ENCODE measurements around the gene MAD1L1. TPM values are rescaled to one million over a fixed set of nuclear protein-coding genes. Genes with fewer than 3 reads are reported as not detected.

MAD1L1 gene
- total and polyA plus RNA-seq, 2 of the 8 experiments (the other 6 are each of a cell fraction or from before 2014, with no cell fraction given): 40.4 to 44.6 TPM

DNA sequence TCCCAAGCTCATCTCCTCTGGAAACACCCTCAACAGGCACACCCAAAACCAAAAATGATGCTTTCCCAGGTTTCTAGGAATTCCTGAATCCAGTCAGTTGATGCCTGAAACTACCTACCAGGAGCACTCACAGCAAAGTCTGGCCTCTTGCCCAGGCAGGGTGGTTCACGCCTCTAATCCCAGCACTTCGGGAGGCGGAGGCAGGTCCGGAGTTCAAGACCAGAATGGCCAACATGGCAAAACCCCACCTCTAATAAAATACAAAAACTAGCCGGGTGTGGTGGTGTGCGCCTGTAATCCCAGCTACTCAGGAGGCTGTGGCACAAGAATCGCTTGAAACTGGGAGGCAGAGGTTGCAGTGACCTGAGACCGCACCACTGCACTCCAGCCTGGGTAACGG lies 1.9 kb downstream of the MAD1L1 start:
- H4K20me1 ChIP-seq (replicated peaks in 1 of 2; ENCODE audit: control insufficient read depth in 1 of 2, insufficient read depth in 2 of 2, low read length in 2 of 2): peaks cover 3 to 12% of the 10 kb centered on the region in 2 experiments
- H3K9ac ChIP-seq (replicated peaks in 1 of 4; ENCODE audit: extremely low read depth in 1 of 4, low read depth in 3 of 4, low read length in 3 of 4): no peak overlapping the region
- no peak overlapping the region for H2AFZ ChIP-seq (ENCODE audit: low read length)
- H3K4ac ChIP-seq (replicated peaks; ENCODE audit: insufficient read length, low read depth, low read length): no peak overlapping the region
- 97% methylated on average over 9 of the region's 9 CpGs; no CpG with 5 or more reads in 1 of the 2 experiments for WGBS, 2 experiments (ENCODE audit: extremely low coverage in 1 of 2, insufficient coverage in 1 of 2, insufficient read length in 1 of 2, insufficient replicate concordance in 2 of 2, low coverage in 1 of 2, low lambda C conversion rate in 2 of 2, missing lambda C conversion rate in 1 of 2)
- H3K56ac ChIP-seq (replicated peaks; ENCODE audit: insufficient read length, low read depth, low read length): no peak overlapping the region
- H3K14ac ChIP-seq (ENCODE audit: insufficient read length): no peak overlapping the region
- H3K4me3 ChIP-seq (ENCODE audit: extremely low read depth in 1 of 4, insufficient read depth in 2 of 4, low read depth in 3 of 4, low read length in 4 of 4): no peak overlapping the region
- H4K91ac ChIP-seq (replicated peaks; ENCODE audit: insufficient read length, low read length): no peak overlapping the region
- peaks cover 8 to 47% of the 10 kb centered on the region in 2 experiments for H3K79me2 ChIP-seq (ENCODE audit: control insufficient read depth in 1 of 2, insufficient read depth in 2 of 2, low read length in 2 of 2)
- H3K27me3 ChIP-seq (replicated peaks in 1 of 4; ENCODE audit: control insufficient read depth in 3 of 4, extremely low read depth in 1 of 4, insufficient read depth in 3 of 4, low read length in 3 of 4): no peaks in the 10 kb centered on the region
- ChIA-PET CTCF (ENCODE audit: partially characterized antibody) (interaction anchor here (0.6 to 1.7 kb wide), 3 partner anchors 17 to 77 kb away, joined by 3 to 7 read pairs (median 3); no protein-coding TSS in a partner anchor), POLR2A (ENCODE audit: partially characterized antibody) (interaction anchor here (0.9 to 4.5 kb wide), 5 partner anchors 8 to 149 kb away, joined by 3 to 36 read pairs (median 3); partner anchors contain the start of genes MRM2 and NUDT1)
- H2BK120ac ChIP-seq (replicated peaks; ENCODE audit: low read depth, low read length): no peak overlapping the region
- H3K27ac ChIP-seq (ENCODE audit: low read depth, low read length): no peak overlapping the region
- H2BK15ac ChIP-seq (ENCODE audit: low read length): no peak overlapping the region
- H3K18ac ChIP-seq (ENCODE audit: extremely low read depth, low read length): no peak overlapping the region
- peaks cover 8 to 36% (median 25%) of the 10 kb centered on the region in 4 experiments; a peak in 7 of 8 replicates for H3K36me3 ChIP-seq (ENCODE audit: control insufficient read depth in 2 of 4, insufficient read depth in 4 of 4, low read length in 3 of 4)
- H3K23ac ChIP-seq (ENCODE audit: insufficient read length): no peak overlapping the region
- no peak overlapping the region for H2AK5ac ChIP-seq (ENCODE audit: low read depth, low read length)
- H2BK5ac ChIP-seq (ENCODE audit: low read depth, low read length): no peak overlapping the region
- no peak overlapping the region for H4K8ac ChIP-seq (ENCODE audit: extremely low read depth, insufficient read depth, low read length)
- H3K23me2 ChIP-seq (ENCODE audit: low read depth, low read length): peaks cover 8% of the 10 kb centered on the region; the same call in 1 of the 2 replicates
- no peak for DNase-seq (ENCODE audit: low read depth in 1 of 2, low spot score in 2 of 2)
- no peak overlapping the region for H4K5ac ChIP-seq (ENCODE audit: insufficient read length, low read depth, low read length)
- no peak for TF ChIP-seq RBBP5 (IDR thresholded peaks at IDR 0.05; ENCODE audit: borderline replicate concordance, low read depth, low read length)
- no peak for TF ChIP-seq POLR2AphosphoS5 (IDR thresholded peaks at IDR 0.05; ENCODE audit: low read depth, low read length)
- no peak for TF ChIP-seq JUND (IDR thresholded peaks at IDR 0.05; ENCODE audit: low read length)
- TF ChIP-seq RFX5 (IDR thresholded peaks at IDR 0.05; ENCODE audit: borderline replicate concordance, low read depth, low read length): no peak
- TF ChIP-seq BRCA1 (IDR thresholded peaks at IDR 0.05; ENCODE audit: low read depth, low read length): no peak
- no peak for TF ChIP-seq KDM4A (IDR thresholded peaks at IDR 0.05; ENCODE audit: low read depth, low read length, severe bottlenecking)
- no peak for TF ChIP-seq SP2 (IDR thresholded peaks at IDR 0.05; ENCODE audit: low read length)
- peaks cover 12% of the 10 kb centered on the region; the same call in 1 of the 2 replicates for H3K79me1 ChIP-seq (ENCODE audit: low read depth, low read length)
- H2BK20ac ChIP-seq (ENCODE audit: low read length): no peak overlapping the region
- H3K4me1 ChIP-seq (replicated peaks in 1 of 4; ENCODE audit: control insufficient read depth in 3 of 4, insufficient read depth in 4 of 4, low read length in 3 of 4): peaks cover 0 to 2% (median 0%) of the 10 kb centered on the region in 4 experiments; a peak in 1 of 7 replicates
- H3K9me3 ChIP-seq (ENCODE audit: insufficient read depth in 2 of 2, low read depth in 1 of 2, low read length in 1 of 2): no peaks in the 10 kb centered on the region
- H3K4me2 ChIP-seq (ENCODE audit: insufficient read depth in 1 of 2, low read depth in 2 of 2, low read length in 2 of 2): no peak overlapping the region; a peak in 1 of 4 replicates
- no peak overlapping the region for H2BK12ac ChIP-seq (ENCODE audit: low read depth, low read length)
- no peak for FAIRE-seq
